ENCODE results near the gene WDR93. TPM values are rescaled to one million over a fixed set of nuclear protein-coding genes. Genes with fewer than 3 reads are reported as not detected.
A peak's percentile ranks its signal among the peaks of the same experiment; 100 is the strongest.
"Not testable (repeated sequence)": the region's sequence is repeated elsewhere in the genome, so short reads cannot be mapped to it uniquely, and the experiment has no call there.

The WDR93 gene
- total and polyA plus RNA-seq, 2 experiments from 2014 or later, result 0.13 TPM; not detected in 1

DNA sequence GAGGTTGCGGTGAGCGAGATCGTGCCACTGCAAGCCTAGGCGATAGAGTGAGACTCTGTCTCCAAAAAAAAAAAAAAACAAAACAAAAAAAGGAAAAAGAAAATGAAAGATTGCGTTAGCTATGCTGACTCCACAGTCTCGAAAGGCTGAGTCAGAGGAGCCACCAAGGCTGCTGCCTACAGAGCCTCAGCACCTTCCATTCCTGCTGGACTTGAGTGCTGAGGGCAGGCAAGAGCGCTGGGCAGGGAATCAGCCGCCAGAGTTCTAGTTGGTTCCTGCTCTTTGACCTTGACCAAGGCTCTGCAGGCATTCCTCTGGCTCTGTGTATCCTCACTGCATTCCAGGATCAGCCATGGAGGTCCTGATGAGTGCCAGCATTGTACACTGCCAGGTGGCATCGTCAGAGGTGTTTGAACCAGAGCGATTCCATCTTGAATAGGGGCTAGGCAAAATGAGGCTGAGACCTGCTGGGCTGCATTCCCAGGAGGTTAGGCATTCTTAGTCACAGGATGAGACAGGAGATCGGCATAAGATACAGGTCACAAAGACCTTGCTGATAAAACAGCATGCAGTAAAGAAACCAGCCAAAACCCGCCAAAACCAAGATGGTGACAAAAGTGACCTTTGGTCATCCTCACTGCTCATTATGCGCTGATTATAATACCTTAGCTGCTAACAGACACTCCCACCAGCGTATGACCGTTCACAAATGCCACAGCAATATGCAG is 91.4 kb downstream of the WDR93 start:
- DNase-seq (ENCODE audit: low spot score), result peak; percentile 64
- H3K27ac ChIP-seq, result peak overlapping the region; percentile 76

DNA sequence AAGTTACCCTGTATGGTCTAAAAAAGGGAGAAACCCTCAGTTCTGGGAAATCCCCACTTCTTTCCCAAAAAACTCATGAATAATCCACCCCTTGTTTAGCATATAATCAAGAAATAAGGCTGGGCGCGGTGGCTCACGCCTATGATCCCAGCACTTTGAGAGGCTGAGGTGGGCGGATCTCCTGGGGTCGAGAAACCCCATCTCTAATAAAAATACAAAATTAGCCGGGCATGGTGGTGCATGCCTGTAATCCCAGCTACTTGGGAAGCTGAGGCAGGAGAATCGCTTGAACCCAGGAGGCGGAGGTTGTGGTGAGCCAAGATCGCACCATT is 92.0 kb downstream of the WDR93 start:
- H3K4me3 ChIP-seq; DNase-seq (ENCODE audit: low spot score); H2AFZ ChIP-seq; H4K20me1 ChIP-seq (ENCODE audit: insufficient read depth, poor library complexity, severe bottlenecking); H3K36me3 ChIP-seq (replicated peaks; ENCODE audit: insufficient read depth, low read depth); H3K79me2 ChIP-seq; H3K27me3 ChIP-seq; H3K9me2 ChIP-seq (replicated peaks; ENCODE audit: insufficient read depth); H3K9me3 ChIP-seq (ENCODE audit: low read depth): not testable (repeated sequence)
- Histone ChIP-seq H3K4me2 (peak overlapping the region; percentile 54), H3K4me1 (ENCODE audit: insufficient read depth) (peaks cover 34% of the 10 kb centered on the region), H3K27ac (peak overlapping the region; percentile 76)
- WGBS (ENCODE audit: low lambda C conversion rate, missing lambda C conversion rate), result 92% methylated on average over 9 of the region's 9 CpGs

More for the DNA sequence above, 91.4 kb downstream of the WDR93 start:
- no peak overlapping the region for H3K4me2 ChIP-seq
- no peaks in the 10 kb centered on the region for H3K9me3 ChIP-seq (ENCODE audit: low read depth)
- TF ChIP-seq EZH2 (IDR thresholded peaks at IDR 0.05; ENCODE audit: borderline replicate concordance) (no peak), EZH2phosphoT487 (IDR thresholded peaks at IDR 0.05; ENCODE audit: low read depth, severe bottlenecking, unreplicated experiment) (no peak)
- H3K36me3 ChIP-seq (replicated peaks; ENCODE audit: insufficient read depth, low read depth), result no peaks in the 10 kb centered on the region
- no peak overlapping the region for H2AFZ ChIP-seq
- WGBS (ENCODE audit: low lambda C conversion rate, missing lambda C conversion rate), result 73% methylated on average over 15 of the region's 15 CpGs
- H3K4me3 ChIP-seq, result no peak overlapping the region
- no peaks in the 10 kb centered on the region for H3K27me3 ChIP-seq
- H3K4me1 ChIP-seq (ENCODE audit: insufficient read depth), result peaks cover 34% of the 10 kb centered on the region
- H3K9me2 ChIP-seq (replicated peaks; ENCODE audit: insufficient read depth), result no peaks in the 10 kb centered on the region
- H3K79me2 ChIP-seq, result no peaks in the 10 kb centered on the region
- no peaks in the 10 kb centered on the region for H4K20me1 ChIP-seq (ENCODE audit: insufficient read depth, poor library complexity, severe bottlenecking)

DNA sequence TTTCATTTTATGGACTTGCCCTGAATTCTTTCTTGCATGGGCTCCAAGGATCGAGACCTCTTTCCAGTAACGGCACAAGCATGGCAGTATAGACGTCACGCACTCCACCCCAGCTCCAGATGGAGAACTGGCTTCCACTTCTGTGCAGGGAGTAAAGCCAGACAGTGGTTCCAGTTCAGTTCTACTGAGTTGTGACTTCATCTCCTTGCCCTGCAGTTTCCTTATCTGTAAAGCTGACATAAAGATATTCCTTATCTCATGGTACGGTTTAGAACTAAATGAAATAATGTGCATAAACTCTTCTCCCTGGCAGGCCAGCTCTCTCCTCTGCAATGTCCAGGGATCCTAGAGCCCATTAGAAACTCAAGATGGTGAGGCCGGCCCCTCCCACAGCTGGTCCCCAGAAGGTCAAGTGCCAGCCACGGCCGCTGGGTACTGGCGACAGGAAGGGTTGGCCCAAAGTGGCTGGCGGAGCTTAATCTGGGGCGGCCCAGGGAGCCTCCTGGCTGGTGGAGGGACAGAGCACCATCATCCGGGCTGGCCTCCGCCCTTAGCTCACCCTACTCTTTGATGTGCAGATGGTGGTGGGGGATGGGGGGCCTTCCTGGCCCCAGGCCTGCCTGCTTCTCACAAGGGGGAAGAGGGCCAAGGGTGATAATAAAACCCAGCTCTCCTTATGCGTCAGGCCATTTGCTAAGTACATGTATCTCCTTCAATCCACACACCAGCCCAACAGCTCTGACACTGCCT is 92.7 kb downstream of the WDR93 start:
- Histone ChIP-seq H3K4me3 (no peak overlapping the region), H3K4me2 (peak overlapping the region; percentile 54), H3K9me2 (replicated peaks; ENCODE audit: insufficient read depth) (no peaks in the 10 kb centered on the region), H3K36me3 (replicated peaks; ENCODE audit: insufficient read depth, low read depth) (no peaks in the 10 kb centered on the region), H3K27me3 (no peaks in the 10 kb centered on the region), H2AFZ (no peak overlapping the region), H3K4me1 (ENCODE audit: insufficient read depth) (peaks cover 34% of the 10 kb centered on the region), H4K20me1 (ENCODE audit: insufficient read depth, poor library complexity, severe bottlenecking) (no peaks in the 10 kb centered on the region), H3K9me3 (ENCODE audit: low read depth) (peaks cover 2% of the 10 kb centered on the region), H3K79me2 (no peaks in the 10 kb centered on the region), H3K27ac (peak overlapping the region; percentile 76)
- TF ChIP-seq EZH2phosphoT487 (IDR thresholded peaks at IDR 0.05; ENCODE audit: low read depth, severe bottlenecking, unreplicated experiment) (no peak), EZH2 (IDR thresholded peaks at IDR 0.05; ENCODE audit: borderline replicate concordance) (no peak)
- TF ChIP-seq, protein P1, sequence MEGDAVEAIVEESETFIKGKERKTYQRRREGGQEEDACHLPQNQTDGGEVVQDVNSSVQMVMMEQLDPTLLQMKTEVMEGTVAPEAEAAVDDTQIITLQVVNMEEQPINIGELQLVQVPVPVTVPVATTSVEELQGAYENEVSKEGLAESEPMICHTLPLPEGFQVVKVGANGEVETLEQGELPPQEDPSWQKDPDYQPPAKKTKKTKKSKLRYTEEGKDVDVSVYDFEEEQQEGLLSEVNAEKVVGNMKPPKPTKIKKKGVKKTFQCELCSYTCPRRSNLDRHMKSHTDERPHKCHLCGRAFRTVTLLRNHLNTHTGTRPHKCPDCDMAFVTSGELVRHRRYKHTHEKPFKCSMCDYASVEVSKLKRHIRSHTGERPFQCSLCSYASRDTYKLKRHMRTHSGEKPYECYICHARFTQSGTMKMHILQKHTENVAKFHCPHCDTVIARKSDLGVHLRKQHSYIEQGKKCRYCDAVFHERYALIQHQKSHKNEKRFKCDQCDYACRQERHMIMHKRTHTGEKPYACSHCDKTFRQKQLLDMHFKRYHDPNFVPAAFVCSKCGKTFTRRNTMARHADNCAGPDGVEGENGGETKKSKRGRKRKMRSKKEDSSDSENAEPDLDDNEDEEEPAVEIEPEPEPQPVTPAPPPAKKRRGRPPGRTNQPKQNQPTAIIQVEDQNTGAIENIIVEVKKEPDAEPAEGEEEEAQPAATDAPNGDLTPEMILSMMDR (IDR thresholded peaks at IDR 0.05; ENCODE audit: poor library complexity), result no peak
- peak; percentile 66 for DNase-seq (ENCODE audit: low spot score)
- WGBS (ENCODE audit: low lambda C conversion rate, missing lambda C conversion rate), result 51% methylated on average over 14 of the region's 14 CpGs

DNA sequence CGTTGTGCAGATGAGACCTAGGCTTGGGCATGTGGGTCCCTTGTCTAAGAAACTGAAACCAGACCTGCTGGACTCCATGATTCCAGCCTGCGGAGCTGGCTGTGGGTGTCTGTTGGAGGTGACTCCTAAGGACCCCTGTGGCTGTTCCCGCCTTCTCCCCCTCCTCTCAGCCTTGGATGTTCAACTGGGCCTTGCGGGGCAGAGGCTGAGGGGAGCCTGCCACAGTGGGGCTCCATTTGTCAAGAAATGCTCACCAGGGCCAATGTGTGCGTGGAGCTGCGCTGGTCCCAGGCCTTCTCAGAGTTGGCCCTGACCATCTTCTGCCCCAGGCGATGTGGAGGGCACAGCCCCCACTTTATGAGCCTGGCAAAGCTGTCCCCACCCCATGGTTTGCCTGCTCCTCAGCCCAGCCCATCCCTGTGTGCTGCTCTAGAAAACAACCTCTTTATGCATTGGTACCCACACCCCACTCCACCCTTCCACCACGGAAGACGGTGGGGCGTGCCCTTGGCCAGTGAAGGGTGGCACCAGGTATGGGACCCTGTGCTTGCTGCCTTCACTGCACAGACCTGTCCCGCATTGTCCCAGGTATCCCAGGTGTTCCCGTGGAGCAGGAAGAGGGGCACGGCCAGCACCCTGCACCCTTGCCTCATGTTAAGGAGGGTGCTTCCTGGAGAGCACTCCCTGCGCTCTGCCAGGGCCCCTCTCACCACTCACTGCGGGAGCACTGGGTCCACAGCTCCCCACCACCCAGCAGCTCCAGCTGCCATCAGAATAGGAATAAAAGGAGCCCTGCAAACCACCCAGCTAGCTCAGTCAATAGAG is 93.5 kb downstream of the WDR93 start:
- Histone ChIP-seq H3K27ac (peak overlapping the region; percentile 76), H3K9me3 (ENCODE audit: low read depth) (peaks cover 3% of the 10 kb centered on the region), H3K79me2 (no peaks in the 10 kb centered on the region), H2AFZ (no peak overlapping the region), H3K4me3 (no peak overlapping the region), H3K4me1 (ENCODE audit: insufficient read depth) (peaks cover 34% of the 10 kb centered on the region), H3K36me3 (replicated peaks; ENCODE audit: insufficient read depth, low read depth) (no peaks in the 10 kb centered on the region), H3K9me2 (replicated peaks; ENCODE audit: insufficient read depth) (no peaks in the 10 kb centered on the region), H3K4me2 (peak overlapping the region; percentile 54), H3K27me3 (no peaks in the 10 kb centered on the region), H4K20me1 (ENCODE audit: insufficient read depth, poor library complexity, severe bottlenecking) (no peaks in the 10 kb centered on the region)
- DNase-seq (ENCODE audit: low spot score), result no peak
- 84% methylated on average over 15 of the region's 15 CpGs for WGBS (ENCODE audit: low lambda C conversion rate, missing lambda C conversion rate)
- TF ChIP-seq EZH2phosphoT487 (IDR thresholded peaks at IDR 0.05; ENCODE audit: low read depth, severe bottlenecking, unreplicated experiment) (no peak), EZH2 (IDR thresholded peaks at IDR 0.05; ENCODE audit: borderline replicate concordance) (no peak)
- TF ChIP-seq, protein P1 (IDR thresholded peaks at IDR 0.05; ENCODE audit: poor library complexity), result no peak
